Measurements from ENCODE around the gene CTBP1. TPM values are rescaled to one million over a fixed set of nuclear protein-coding genes. Genes with fewer than 3 reads are reported as not detected.

Gene CTBP1
- total and polyA plus RNA-seq, 2 experiments from 2014 or later: 74.0 to 192 TPM

- TF ChIP-seq, protein P1, sequence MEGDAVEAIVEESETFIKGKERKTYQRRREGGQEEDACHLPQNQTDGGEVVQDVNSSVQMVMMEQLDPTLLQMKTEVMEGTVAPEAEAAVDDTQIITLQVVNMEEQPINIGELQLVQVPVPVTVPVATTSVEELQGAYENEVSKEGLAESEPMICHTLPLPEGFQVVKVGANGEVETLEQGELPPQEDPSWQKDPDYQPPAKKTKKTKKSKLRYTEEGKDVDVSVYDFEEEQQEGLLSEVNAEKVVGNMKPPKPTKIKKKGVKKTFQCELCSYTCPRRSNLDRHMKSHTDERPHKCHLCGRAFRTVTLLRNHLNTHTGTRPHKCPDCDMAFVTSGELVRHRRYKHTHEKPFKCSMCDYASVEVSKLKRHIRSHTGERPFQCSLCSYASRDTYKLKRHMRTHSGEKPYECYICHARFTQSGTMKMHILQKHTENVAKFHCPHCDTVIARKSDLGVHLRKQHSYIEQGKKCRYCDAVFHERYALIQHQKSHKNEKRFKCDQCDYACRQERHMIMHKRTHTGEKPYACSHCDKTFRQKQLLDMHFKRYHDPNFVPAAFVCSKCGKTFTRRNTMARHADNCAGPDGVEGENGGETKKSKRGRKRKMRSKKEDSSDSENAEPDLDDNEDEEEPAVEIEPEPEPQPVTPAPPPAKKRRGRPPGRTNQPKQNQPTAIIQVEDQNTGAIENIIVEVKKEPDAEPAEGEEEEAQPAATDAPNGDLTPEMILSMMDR (conservative IDR thresholded peaks at IDR 0.05; ENCODE audit: low read depth in 2 of 2): no peak
- TF ChIP-seq EZH2phosphoT487 (IDR thresholded peaks at IDR 0.05; ENCODE audit: unreplicated experiment) (no peak), CREB1 (CRISPR knock-in tag; IDR thresholded peaks at IDR 0.05; ENCODE audit: low read depth) (no peak), NANOG (IDR thresholded peaks at IDR 0.05; ENCODE audit: borderline replicate concordance) (no peak), ZNF114 (CRISPR knock-in tag; IDR thresholded peaks at IDR 0.05) (no peak), EZH2 (IDR thresholded peaks at IDR 0.05; ENCODE audit: low read depth, unreplicated experiment) (no peak)
- TF ChIP-seq, protein P2, sequence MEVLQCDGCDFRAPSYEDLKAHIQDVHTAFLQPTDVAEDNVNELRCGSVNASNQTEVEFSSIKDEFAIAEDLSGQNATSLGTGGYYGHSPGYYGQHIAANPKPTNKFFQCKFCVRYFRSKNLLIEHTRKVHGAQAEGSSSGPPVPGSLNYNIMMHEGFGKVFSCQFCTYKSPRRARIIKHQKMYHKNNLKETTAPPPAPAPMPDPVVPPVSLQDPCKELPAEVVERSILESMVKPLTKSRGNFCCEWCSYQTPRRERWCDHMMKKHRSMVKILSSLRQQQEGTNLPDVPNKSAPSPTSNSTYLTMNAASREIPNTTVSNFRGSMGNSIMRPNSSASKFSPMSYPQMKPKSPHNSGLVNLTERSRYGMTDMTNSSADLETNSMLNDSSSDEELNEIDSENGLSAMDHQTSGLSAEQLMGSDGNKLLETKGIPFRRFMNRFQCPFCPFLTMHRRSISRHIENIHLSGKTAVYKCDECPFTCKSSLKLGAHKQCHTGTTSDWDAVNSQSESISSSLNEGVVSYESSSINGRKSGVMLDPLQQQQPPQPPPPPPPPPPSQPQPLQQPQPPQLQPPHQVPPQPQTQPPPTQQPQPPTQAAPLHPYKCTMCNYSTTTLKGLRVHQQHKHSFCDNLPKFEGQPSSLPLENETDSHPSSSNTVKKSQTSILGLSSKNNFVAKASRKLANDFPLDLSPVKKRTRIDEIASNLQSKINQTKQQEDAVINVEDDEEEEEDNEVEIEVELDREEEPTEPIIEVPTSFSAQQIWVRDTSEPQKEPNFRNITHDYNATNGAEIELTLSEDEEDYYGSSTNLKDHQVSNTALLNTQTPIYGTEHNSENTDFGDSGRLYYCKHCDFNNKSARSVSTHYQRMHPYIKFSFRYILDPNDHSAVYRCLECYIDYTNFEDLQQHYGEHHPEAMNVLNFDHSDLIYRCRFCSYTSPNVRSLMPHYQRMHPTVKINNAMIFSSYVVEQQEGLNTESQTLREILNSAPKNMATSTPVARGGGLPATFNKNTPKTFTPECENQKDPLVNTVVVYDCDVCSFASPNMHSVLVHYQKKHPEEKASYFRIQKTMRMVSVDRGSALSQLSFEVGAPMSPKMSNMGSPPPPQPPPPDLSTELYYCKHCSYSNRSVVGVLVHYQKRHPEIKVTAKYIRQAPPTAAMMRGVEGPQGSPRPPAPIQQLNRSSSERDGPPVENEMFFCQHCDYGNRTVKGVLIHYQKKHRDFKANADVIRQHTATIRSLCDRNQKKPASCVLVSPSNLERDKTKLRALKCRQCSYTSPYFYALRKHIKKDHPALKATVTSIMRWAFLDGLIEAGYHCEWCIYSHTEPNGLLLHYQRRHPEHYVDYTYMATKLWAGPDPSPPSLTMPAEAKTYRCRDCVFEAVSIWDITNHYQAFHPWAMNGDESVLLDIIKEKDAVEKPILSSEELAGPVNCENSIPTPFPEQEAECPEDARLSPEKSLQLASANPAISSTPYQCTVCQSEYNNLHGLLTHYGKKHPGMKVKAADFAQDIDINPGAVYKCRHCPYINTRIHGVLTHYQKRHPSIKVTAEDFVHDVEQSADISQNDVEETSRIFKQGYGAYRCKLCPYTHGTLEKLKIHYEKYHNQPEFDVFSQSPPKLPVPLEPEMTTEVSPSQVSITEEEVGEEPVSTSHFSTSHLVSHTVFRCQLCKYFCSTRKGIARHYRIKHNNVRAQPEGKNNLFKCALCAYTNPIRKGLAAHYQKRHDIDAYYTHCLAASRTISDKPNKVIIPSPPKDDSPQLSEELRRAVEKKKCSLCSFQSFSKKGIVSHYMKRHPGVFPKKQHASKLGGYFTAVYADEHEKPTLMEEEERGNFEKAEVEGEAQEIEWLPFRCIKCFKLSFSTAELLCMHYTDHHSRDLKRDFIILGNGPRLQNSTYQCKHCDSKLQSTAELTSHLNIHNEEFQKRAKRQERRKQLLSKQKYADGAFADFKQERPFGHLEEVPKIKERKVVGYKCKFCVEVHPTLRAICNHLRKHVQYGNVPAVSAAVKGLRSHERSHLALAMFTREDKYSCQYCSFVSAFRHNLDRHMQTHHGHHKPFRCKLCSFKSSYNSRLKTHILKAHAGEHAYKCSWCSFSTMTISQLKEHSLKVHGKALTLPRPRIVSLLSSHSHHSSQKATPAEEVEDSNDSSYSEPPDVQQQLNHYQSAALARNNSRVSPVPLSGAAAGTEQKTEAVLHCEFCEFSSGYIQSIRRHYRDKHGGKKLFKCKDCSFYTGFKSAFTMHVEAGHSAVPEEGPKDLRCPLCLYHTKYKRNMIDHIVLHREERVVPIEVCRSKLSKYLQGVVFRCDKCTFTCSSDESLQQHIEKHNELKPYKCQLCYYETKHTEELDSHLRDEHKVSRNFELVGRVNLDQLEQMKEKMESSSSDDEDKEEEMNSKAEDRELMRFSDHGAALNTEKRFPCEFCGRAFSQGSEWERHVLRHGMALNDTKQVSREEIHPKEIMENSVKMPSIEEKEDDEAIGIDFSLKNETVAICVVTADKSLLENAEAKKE (CRISPR knock-in tag; IDR thresholded peaks at IDR 0.05): no peak
These were observed 79.7 kb downstream of the CTBP1 start (continued) for GRCh38 chr4:1169171-1169671.

Data from GM23338 (cell line).